Measurements from ENCODE around the gene PLA2G5.

Gene PLA2G5

GRCh38 chr1:20138961-20139550 is 69.1 kb downstream of the PLA2G5 start, which contains the start of gene PLA2G2F:
Gene PLA2G2F, plus strand, starts transcription at chr1:20139323. Its CDS starts 105 bp downstream, at chr1:20139428.
- H3K4me3 ChIP-seq, result no peak within 1 kb of the TSS
- H3K27ac ChIP-seq, result peak within 1 kb of the TSS in 6 of 21 experiments; percentile 10 to 62 (median 36)

DNA sequence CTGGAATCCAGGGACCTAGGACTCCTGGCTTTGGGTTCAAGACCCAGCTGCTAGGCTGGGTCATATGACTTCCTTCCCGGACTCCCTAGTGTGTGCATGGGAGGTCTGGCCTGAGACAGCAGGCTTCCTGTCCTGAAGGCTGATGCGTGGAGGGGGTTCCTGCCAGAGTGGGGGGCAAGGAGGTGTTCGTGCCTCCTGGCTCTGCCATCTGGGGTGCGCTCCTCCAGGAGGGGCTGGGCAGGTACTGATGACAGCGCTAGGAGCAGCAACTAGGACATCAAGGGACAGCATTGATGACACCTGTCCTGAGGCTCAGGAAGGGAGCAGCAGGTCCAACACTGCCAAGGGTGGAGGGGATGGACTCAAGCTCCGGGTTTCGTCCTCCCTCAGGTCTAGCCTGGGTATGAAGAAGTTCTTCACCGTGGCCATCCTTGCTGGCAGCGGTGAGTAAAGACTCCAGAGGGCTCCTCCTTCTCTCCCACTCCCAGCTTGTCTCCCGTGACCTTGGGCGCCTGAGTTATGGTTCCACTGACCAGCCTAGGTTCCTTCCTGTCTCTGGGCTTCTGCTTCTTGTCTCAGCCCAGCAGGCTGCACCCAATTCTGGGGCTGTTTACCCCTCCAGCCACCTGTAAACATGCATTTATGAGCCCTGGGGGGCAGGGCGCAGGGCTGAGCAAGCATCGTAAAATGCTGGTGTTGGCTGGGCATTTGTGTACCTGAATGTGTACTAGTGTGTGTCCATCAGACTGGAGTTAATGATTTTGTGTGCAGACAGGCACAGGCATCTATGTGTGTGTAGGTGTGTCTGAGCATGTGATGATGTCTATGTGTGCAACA is 70.0 kb downstream of the PLA2G5 start:
- peak overlapping the region in 4 of 21 experiments; percentile 10 to 37 (median 24) for H3K27ac ChIP-seq
- no peak overlapping the region for H3K4me3 ChIP-seq

- no peak overlapping the region for H3K27ac ChIP-seq
Measured at GRCh38 chr1:20141001-20141400, 71.0 kb downstream of the PLA2G5 start.

DNA sequence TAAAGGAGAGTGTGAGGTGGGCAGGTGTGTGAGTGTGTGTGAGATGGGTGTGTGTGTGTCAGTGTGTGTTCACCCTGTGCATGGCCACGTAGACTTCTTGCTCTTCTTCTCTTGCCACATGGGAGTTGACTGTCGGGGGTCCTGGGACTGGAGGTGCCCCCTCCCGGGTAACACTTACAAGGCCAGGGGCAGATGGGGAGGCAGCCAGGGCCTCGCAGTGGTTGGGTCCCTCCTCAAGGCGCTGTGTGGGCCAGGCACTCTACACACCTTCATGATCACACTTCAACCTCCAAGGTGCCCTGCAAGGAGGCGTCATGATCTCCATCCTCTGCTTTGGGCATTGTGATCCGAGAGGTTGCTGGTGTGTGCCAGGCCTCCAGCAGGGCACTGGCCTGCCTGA is 71.5 kb downstream of the PLA2G5 start:
- Histone ChIP-seq H3K4me3 (no peak overlapping the region), H3K27ac (no peak overlapping the region)

More at GRCh38 chr1:20141001-20141400, 71.0 kb downstream of the PLA2G5 start:
- H3K4me3 ChIP-seq, result no peak overlapping the region

Data from skin epidermis (tissue), 12 donors.